H7 (cell line): ENCODE measurements around the gene PTPN20. TPM values are rescaled to one million over a fixed set of nuclear protein-coding genes. Genes with fewer than 3 reads are reported as not detected.
A peak's percentile ranks its signal among the peaks of the same experiment; 100 is the strongest.
"Not testable (repeated sequence)": the region's sequence is repeated elsewhere in the genome, so short reads cannot be mapped to it uniquely, and the experiment has no call there.

Source experiments
- DNase-seq: peaks from one replicate; pipeline ENCODE4 v3.0.0; 2012
- H3K27me3 ChIP-seq: 2 replicates; pipeline ENCODE4 v1.6.0; 2011; ENCODE audit warnings: mild to moderate bottlenecking, low read length; ENCODE audit not compliant: control insufficient read depth, insufficient read depth
- H3K36me3 ChIP-seq: replicated peaks from 2 replicates; pipeline ENCODE4 v1.5.1; 2011; ENCODE audit warnings: low read length; ENCODE audit not compliant: control insufficient read depth, insufficient read depth
- H3K4me3 ChIP-seq: 2 replicates; pipeline ENCODE4 v1.5.1; 2011; ENCODE audit warnings: low read depth, mild to moderate bottlenecking, control low read depth, low read length, moderate library complexity; ENCODE audit not compliant: insufficient read depth
- total RNA-seq: library from RNA; depleted of rRNA; stranded (reverse); fragments of >200 nt; shearing (Covaris generic); gene quantifications from 2 replicates; pipeline ENCODE4 v1.2.3, GENCODE V29; 2014

PTPN20 gene
- total RNA-seq, 1 experiment from 2014 or later, result not detected

GRCh38 chr10:46925156-46925555 lies 13.9 kb downstream of the PTPN20 start:
- not testable (repeated sequence) for H3K36me3 ChIP-seq, H3K4me3 ChIP-seq, H3K27me3 ChIP-seq, DNase-seq

- DNase-seq, result not testable (repeated sequence)
These were observed 14.6 kb downstream of the PTPN20 start for GRCh38 chr10:46925853-46926252.

GRCh38 chr10:46928810-46929209 lies 17.6 kb downstream of the PTPN20 start:
- not testable (repeated sequence) for H3K4me3 ChIP-seq, DNase-seq, H3K27me3 ChIP-seq, H3K36me3 ChIP-seq

More at GRCh38 chr10:46925853-46926252, 14.6 kb downstream of the PTPN20 start:
- H3K4me3 ChIP-seq, H3K36me3 ChIP-seq, H3K27me3 ChIP-seq: not testable (repeated sequence)

GRCh38 chr10:46932383-46932782 lies 21.2 kb downstream of the PTPN20 start:
- H3K27me3 ChIP-seq, H3K36me3 ChIP-seq, DNase-seq, H3K4me3 ChIP-seq: not testable (repeated sequence)

GRCh38 chr10:46941091-46941490 lies 29.9 kb downstream of the PTPN20 start:
- H3K27me3 ChIP-seq, H3K36me3 ChIP-seq, H3K4me3 ChIP-seq, DNase-seq: not testable (repeated sequence)

- not testable (repeated sequence) for H3K27me3 ChIP-seq, H3K4me3 ChIP-seq, DNase-seq, H3K36me3 ChIP-seq
These were observed 37.7 kb downstream of the PTPN20 start for GRCh38 chr10:46948687-46949518.

GRCh38 chr10:46952540-46952939 lies 41.3 kb downstream of the PTPN20 start:
- not testable (repeated sequence) for H3K27me3 ChIP-seq, DNase-seq, H3K4me3 ChIP-seq, H3K36me3 ChIP-seq

- H3K36me3 ChIP-seq, H3K4me3 ChIP-seq, H3K27me3 ChIP-seq, DNase-seq: not testable (repeated sequence)
These were observed 49.5 kb downstream of the PTPN20 start for GRCh38 chr10:46960742-46961141.

- H3K4me3 ChIP-seq, H3K27me3 ChIP-seq, DNase-seq, H3K36me3 ChIP-seq: not testable (repeated sequence)
These were observed 52.1 kb downstream of the PTPN20 start for GRCh38 chr10:46963356-46963755.

GRCh38 chr10:46967013-46967412 lies 55.8 kb downstream of the PTPN20 start:
- not testable (repeated sequence) for DNase-seq, H3K36me3 ChIP-seq, H3K4me3 ChIP-seq, H3K27me3 ChIP-seq

- DNase-seq, H3K36me3 ChIP-seq, H3K27me3 ChIP-seq, H3K4me3 ChIP-seq: not testable (repeated sequence)
These were observed 69.0 kb downstream of the PTPN20 start for GRCh38 chr10:46980223-46980622.

- H3K4me3 ChIP-seq, DNase-seq, H3K36me3 ChIP-seq, H3K27me3 ChIP-seq: not testable (repeated sequence)
These were observed 76.2 kb downstream of the PTPN20 start for GRCh38 chr10:46987233-46987924.

GRCh38 chr10:46992803-46993561 lies 81.8 kb downstream of the PTPN20 start:
- peak; percentile 45 for DNase-seq
- H3K36me3 ChIP-seq, result no peaks in the 10 kb centered on the region
- no peaks in the 10 kb centered on the region for H3K27me3 ChIP-seq
- no peak overlapping the region for H3K4me3 ChIP-seq

- DNase-seq, result no peak
These were observed 84.0 kb downstream of the PTPN20 start for GRCh38 chr10:46995234-46995633.

More at GRCh38 chr10:46995234-46995633, 84.0 kb downstream of the PTPN20 start:
- Histone ChIP-seq H3K36me3 (no peaks in the 10 kb centered on the region), H3K27me3 (no peaks in the 10 kb centered on the region), H3K4me3 (no peak overlapping the region)
